GM10248 (cell line): ENCODE results near the gene TLCD1.

ENCODE experiments used
- CTCF ChIA-PET: fragments of 300-600 bp; sonication (Branson Sonifier 250); formaldehyde crosslinking; extraction: SDS; loops from one replicate; lab custom pipeline; 2021; ENCODE audit warnings: antibody characterized with exemption; lab: Yijun Ruan, JAX
- POLR2A ChIA-PET: fragments of 350-650 bp; sonication (Branson Sonifier 250); formaldehyde crosslinking; extraction: SDS; loops from one replicate; lab custom pipeline; 2020; ENCODE audit warnings: antibody characterized with exemption; lab: Yijun Ruan, JAX
- DNase-seq: peaks from one replicate; pipeline ENCODE4 v3.0.0; 2012; ENCODE audit errors: extremely low spot score
- CTCF ChIP-seq: IDR thresholded peaks from 2 replicates; pipeline ENCODE4 v1.5.1; 2012; ENCODE audit warnings: mild to moderate bottlenecking, low read depth; ENCODE audit errors: extremely low read depth, missing control alignments, control extremely low read depth

TLCD1 gene

GRCh38 chr17:28706471-28707338 lies 19.3 kb downstream of the TLCD1 start:
- TF ChIP-seq CTCF, result no peak
- DNase-seq, result no peak
- ChIA-PET POLR2A (interaction anchor here (1.5 kb wide), 1 partner anchor 13 kb away, joined by 5 read pairs; the partner anchor contains the start of gene RPL23A), CTCF (interaction anchor here (1.2 kb wide), 1 partner anchor 57 kb away, joined by 4 read pairs; no protein-coding TSS in a partner anchor)

GRCh38 chr17:28705728-28706334 lies 20.2 kb downstream of the TLCD1 start:
- no peak for TF ChIP-seq CTCF
- DNase-seq, result no peak
- CTCF ChIA-PET, result interaction anchor here (1.5 kb wide), 1 partner anchor 21 kb away, joined by 3 read pairs; the partner anchor contains the start of gene TLCD1
- POLR2A ChIA-PET, result interaction anchor here (1.5 kb wide), 1 partner anchor 14 kb away, joined by 5 read pairs; the partner anchor contains the start of gene RPL23A

GRCh38 chr17:28705074-28705659 lies 20.9 kb downstream of the TLCD1 start:
- ChIA-PET POLR2A (no interaction called here), CTCF (interaction anchor here (0.9 to 1.5 kb wide), 4 partner anchors 21 to 210 kb away, joined by 3 read pairs; partner anchors contain the start of genes DHRS13 and TLCD1)
- TF ChIP-seq CTCF, result no peak
- no peak for DNase-seq

GRCh38 chr17:28704219-28704858 lies 21.7 kb downstream of the TLCD1 start:
- ChIA-PET POLR2A (no interaction called here), CTCF (interaction anchor here (0.9 to 1.5 kb wide), 4 partner anchors 22 to 209 kb away, joined by 3 read pairs; partner anchors contain the start of genes DHRS13 and TLCD1)
- TF ChIP-seq CTCF, result no peak
- DNase-seq, result no peak

GRCh38 chr17:28703552-28704218 lies 22.3 kb downstream of the TLCD1 start:
- CTCF ChIA-PET, result interaction anchor here (1.1 to 2.1 kb wide), 3 partner anchors 16 to 35 kb away, joined by 3 to 5 read pairs (median 3); partner anchors contain the start of gene RPL23A
- POLR2A ChIA-PET, result no interaction called here
- DNase-seq, result no peak
- no peak for TF ChIP-seq CTCF
